IPS-15b (cell line): Measurements from ENCODE around the gene ARHGAP9.
"Not testable (repeated sequence)": the region's sequence is repeated elsewhere in the genome, so short reads cannot be mapped to it uniquely, and the experiment has no call there.

Experiments used
- H3K27me3 ChIP-seq: one replicate; pipeline ENCODE4 v1.6.1; 2013; ENCODE audit warnings: low read length; ENCODE audit not compliant: control insufficient read depth, insufficient read depth
- H3K36me3 ChIP-seq: one replicate; pipeline ENCODE4 v1.6.1; 2013; ENCODE audit warnings: low read length; ENCODE audit not compliant: control insufficient read depth, insufficient read depth
- H3K4me1 ChIP-seq: one replicate; pipeline ENCODE4 v1.6.1; 2013; ENCODE audit warnings: mild to moderate bottlenecking, low read length; ENCODE audit not compliant: control insufficient read depth, insufficient read depth
- H3K4me3 ChIP-seq: one replicate; pipeline ENCODE4 v1.5.1; 2013; ENCODE audit warnings: low read depth, low read length
- H3K9ac ChIP-seq: one replicate; pipeline ENCODE4 v1.6.1; 2013; ENCODE audit warnings: low read depth, mild to moderate bottlenecking, low read length
- H3K9me3 ChIP-seq: one replicate; pipeline ENCODE4 v1.6.1; 2013; ENCODE audit warnings: mild to moderate bottlenecking, low read length; ENCODE audit not compliant: control insufficient read depth, insufficient read depth

Gene ARHGAP9

GRCh38 chr12:57522011-57522886 is 42.6 kb upstream of the ARHGAP9 start, which contains the start of gene MBD6:
Gene MBD6, plus strand, starts transcription at chr12:57522824. Its CDS starts 1,480 bp downstream, at chr12:57524304.
- Histone ChIP-seq H3K36me3 (peaks cover 14% of the 10 kb centered on the region), H3K27me3 (no peaks in the 10 kb centered on the region)

GRCh38 chr12:57521525-57522010 is 41.9 kb upstream of the ARHGAP9 start:
- H3K9me3 ChIP-seq, result no peaks in the 10 kb centered on the region
- H3K4me1 ChIP-seq, result peaks cover 13% of the 10 kb centered on the region
- peak overlapping the region; percentile 75 for H3K4me3 ChIP-seq
- H3K36me3 ChIP-seq, result peaks cover 21% of the 10 kb centered on the region
- H3K9ac ChIP-seq, result no peak overlapping the region
- no peaks in the 10 kb centered on the region for H3K27me3 ChIP-seq

More at GRCh38 chr12:57522011-57522886, 42.6 kb upstream of the ARHGAP9 start, which contains the start of gene MBD6:
- Histone ChIP-seq H3K9ac (peak within 1 kb of the TSS; percentile 79), H3K4me3 (peak within 1 kb of the TSS; percentile 90), H3K9me3 (no peaks in the 10 kb centered on the region), H3K4me1 (peaks cover 13% of the 10 kb centered on the region)

GRCh38 chr12:57520053-57520818 is 40.6 kb upstream of the ARHGAP9 start, which contains the start of gene DDIT3:
Gene DDIT3, minus strand, starts transcription at chr12:57520514. Its CDS starts 3,108 bp downstream, at chr12:57517406.
- Histone ChIP-seq H3K36me3 (peaks cover 28% of the 10 kb centered on the region), H3K27me3 (no peaks in the 10 kb centered on the region), H3K4me1 (peaks cover 13% of the 10 kb centered on the region), H3K9ac (peak within 1 kb of the TSS; percentile 98), H3K9me3 (no peaks in the 10 kb centered on the region), H3K4me3 (peak within 1 kb of the TSS; percentile 97)

- no peaks in the 10 kb centered on the region for H3K27me3 ChIP-seq
- peaks cover 33% of the 10 kb centered on the region for H3K36me3 ChIP-seq
- H3K4me3 ChIP-seq, result peak overlapping the region; percentile 97
- H3K9me3 ChIP-seq, result no peaks in the 10 kb centered on the region
- peaks cover 13% of the 10 kb centered on the region for H3K4me1 ChIP-seq
- peak overlapping the region; percentile 98 for H3K9ac ChIP-seq
Observed at GRCh38 chr12:57519796-57520052, 40.1 kb upstream of the ARHGAP9 start.

- H3K4me3 ChIP-seq, result peak overlapping the region; percentile 97
- no peaks in the 10 kb centered on the region for H3K27me3 ChIP-seq
- peaks cover 12% of the 10 kb centered on the region for H3K4me1 ChIP-seq
- no peaks in the 10 kb centered on the region for H3K9me3 ChIP-seq
- H3K9ac ChIP-seq, result peak overlapping the region; percentile 98
- H3K36me3 ChIP-seq, result peaks cover 39% of the 10 kb centered on the region
Observed at GRCh38 chr12:57518920-57519795, 39.5 kb upstream of the ARHGAP9 start.

- no peak overlapping the region for H3K9ac ChIP-seq
- peaks cover 43% of the 10 kb centered on the region for H3K36me3 ChIP-seq
- no peaks in the 10 kb centered on the region for H3K9me3 ChIP-seq
- H3K27me3 ChIP-seq, result no peaks in the 10 kb centered on the region
- H3K4me3 ChIP-seq, result peak overlapping the region; percentile 97
- H3K4me1 ChIP-seq, result peaks cover 5% of the 10 kb centered on the region
Observed at GRCh38 chr12:57518176-57518919, 38.7 kb upstream of the ARHGAP9 start.

GRCh38 chr12:57517718-57518117 is 38.1 kb upstream of the ARHGAP9 start:
- Histone ChIP-seq H3K4me3 (peak overlapping the region; percentile 97), H3K36me3 (peaks cover 49% of the 10 kb centered on the region)
- H3K9ac ChIP-seq, H3K9me3 ChIP-seq, H3K4me1 ChIP-seq, H3K27me3 ChIP-seq: not testable (repeated sequence)

GRCh38 chr12:57517187-57517586 is 37.5 kb upstream of the ARHGAP9 start:
- Histone ChIP-seq H3K4me1 (peaks cover 5% of the 10 kb centered on the region), H3K4me3 (no peak overlapping the region), H3K9ac (no peak overlapping the region), H3K9me3 (no peaks in the 10 kb centered on the region), H3K27me3 (no peaks in the 10 kb centered on the region), H3K36me3 (peaks cover 54% of the 10 kb centered on the region)

- Histone ChIP-seq H3K4me3 (no peak overlapping the region), H3K36me3 (peaks cover 59% of the 10 kb centered on the region), H3K27me3 (no peaks in the 10 kb centered on the region), H3K4me1 (peaks cover 5% of the 10 kb centered on the region), H3K9me3 (no peaks in the 10 kb centered on the region), H3K9ac (no peak overlapping the region)
Observed at GRCh38 chr12:57516617-57517153, 37.0 kb upstream of the ARHGAP9 start.

GRCh38 chr12:57515934-57516541 is 36.4 kb upstream of the ARHGAP9 start:
- Histone ChIP-seq H3K9ac (no peak overlapping the region), H3K27me3 (no peaks in the 10 kb centered on the region), H3K36me3 (peaks cover 66% of the 10 kb centered on the region), H3K4me3 (no peak overlapping the region), H3K4me1 (peaks cover 5% of the 10 kb centered on the region), H3K9me3 (no peaks in the 10 kb centered on the region)
